Breast epithelium (tissue), 4 donors: ENCODE data around the gene CXCR4. TPM values are rescaled to one million over a fixed set of nuclear protein-coding genes. Genes with fewer than 3 reads are reported as not detected.

ENCODE experiments used
- DNase-seq, 2 donors: peaks; one replicate each; pipeline ENCODE4 v3.0.0-alpha.2; 2019; ENCODE audit warnings: low spot score in 2 of 2
- H3K27ac ChIP-seq, 2 donors: fragments of 200-600 bp; sonication (generic) in 1 of 2; one replicate each; pipeline ENCODE4 v1.5.1; 2016 to 2019; ENCODE audit warnings: mild to moderate bottlenecking in 1 of 2
- H3K27me3 ChIP-seq, 2 donors: fragments of 200-600 bp; sonication (generic) in 1 of 2; one replicate each; pipeline versions ENCODE4 v1.5.1 to v1.6.0; 2017 to 2019; ENCODE audit warnings: control low read depth in 1 of 2, mild to moderate bottlenecking in 1 of 2
- H3K36me3 ChIP-seq: fragments of 200-600 bp; one replicate; pipeline ENCODE4 v1.5.1; 2019
- H3K4me1 ChIP-seq, 2 donors: fragments of 200-600 bp; sonication (generic); one replicate each; pipeline ENCODE4 v1.5.1; 2016 to 2019; ENCODE audit warnings: control low read depth in 1 of 2
- H3K4me3 ChIP-seq, 3 donors: fragments of 200-600 bp; sonication (generic); 1 replicate in 2 of 3; 2 replicates in 1 of 3; pipeline ENCODE4 v1.5.1; 2016 to 2019; ENCODE audit warnings: mild to moderate bottlenecking in 3 of 3, moderate library complexity in 2 of 3
- H3K9me3 ChIP-seq, 2 donors: fragments of 200-600 bp; sonication (generic) in 1 of 2; one replicate each; pipeline ENCODE4 v1.5.1; 2016 to 2019; ENCODE audit warnings: control low read depth in 1 of 2
- CTCF ChIP-seq, 3 donors: fragments of 450-650 bp; IDR thresholded peaks; one replicate each; pipeline ENCODE4 v1.5.1; 2016 to 2017; ENCODE audit warnings: antibody characterized with exemption in 3 of 3, mild to moderate bottlenecking in 3 of 3, moderate library complexity in 3 of 3
- POLR2A ChIP-seq: fragments of 450-650 bp; IDR thresholded peaks from one replicate; pipeline ENCODE4 v1.6.1; 2016; ENCODE audit warnings: antibody characterized with exemption, mild to moderate bottlenecking, moderate library complexity
- POLR2AphosphoS5 ChIP-seq, 3 donors: sonication (generic); formaldehyde crosslinking; IDR thresholded peaks; one replicate each; pipeline ENCODE4 v1.6.1; 2017; ENCODE audit warnings: antibody characterized with exemption in 3 of 3
- intact Hi-C: fragments of 100-400 bp; cut with DNase I; formaldehyde crosslinking; loops from one replicate; pipeline ENCODE4 v1.15.1; 2023; ENCODE audit warnings: low total_unique reads
- total RNA-seq, 3 donors: library from RNA; depleted of rRNA; stranded (reverse); fragments of >200 nt; gene quantifications; one replicate each; pipeline ENCODE4 v1.1.0, GENCODE V29; 2016

The CXCR4 gene
- total RNA-seq, 3 donors from 2014 or later: 25.8 to 80.3 (median 32.4) TPM

- Histone ChIP-seq H3K36me3 (no peaks in the 10 kb centered on the region), H3K4me1 (peaks cover 0 to 3% of the 10 kb centered on the region in 2 donors), H3K27ac (no peak overlapping the region), H3K9me3 (no peaks in the 10 kb centered on the region), H3K27me3 (no peaks in the 10 kb centered on the region), H3K4me3 (no peak overlapping the region)
- intact Hi-C loops: no loop called here
- DNase-seq: no peak
- TF ChIP-seq CTCF (IDR thresholded peaks at IDR 0.05) (no peak), POLR2AphosphoS5 (IDR thresholded peaks at IDR 0.05) (no peak), POLR2A (no peak)
Measured at GRCh38 chr2:136131961-136132824, 14.2 kb upstream of the CXCR4 start.

- Histone ChIP-seq H3K27me3 (no peaks in the 10 kb centered on the region), H3K9me3 (no peaks in the 10 kb centered on the region), H3K36me3 (no peaks in the 10 kb centered on the region), H3K27ac (no peak overlapping the region), H3K4me1 (no peaks in the 10 kb centered on the region), H3K4me3 (no peak overlapping the region)
- DNase-seq: no peak
- TF ChIP-seq POLR2AphosphoS5 (IDR thresholded peaks at IDR 0.05) (no peak), CTCF (IDR thresholded peaks at IDR 0.05) (no peak), POLR2A (no peak)
- intact Hi-C loops: no loop called here
Measured at GRCh38 chr2:136131484-136131960, 13.6 kb upstream of the CXCR4 start.

GRCh38 chr2:136130511-136130910 is 12.6 kb upstream of the CXCR4 start:
- Histone ChIP-seq H3K27ac (no peak overlapping the region), H3K36me3 (no peaks in the 10 kb centered on the region), H3K9me3 (no peaks in the 10 kb centered on the region), H3K4me1 (no peaks in the 10 kb centered on the region), H3K27me3 (no peaks in the 10 kb centered on the region), H3K4me3 (no peak overlapping the region)
- TF ChIP-seq CTCF (IDR thresholded peaks at IDR 0.05) (no peak), POLR2A (no peak), POLR2AphosphoS5 (IDR thresholded peaks at IDR 0.05) (no peak)
- intact Hi-C loops: no loop called here
- no peak for DNase-seq

- no peaks in the 10 kb centered on the region for H3K27me3 ChIP-seq
- no peak overlapping the region for H3K27ac ChIP-seq
- intact Hi-C loops: no loop called here
- no peaks in the 10 kb centered on the region for H3K9me3 ChIP-seq
- no peak for TF ChIP-seq POLR2AphosphoS5 (IDR thresholded peaks at IDR 0.05)
- no peak for TF ChIP-seq CTCF (IDR thresholded peaks at IDR 0.05)
- H3K4me1 ChIP-seq: no peaks in the 10 kb centered on the region
- DNase-seq: no peak
- H3K4me3 ChIP-seq: no peak overlapping the region
- H3K36me3 ChIP-seq: no peaks in the 10 kb centered on the region
Measured at GRCh38 chr2:136130045-136130444, 12.1 kb upstream of the CXCR4 start.

GRCh38 chr2:136129601-136130000 is 11.7 kb upstream of the CXCR4 start:
- no peaks in the 10 kb centered on the region for H3K36me3 ChIP-seq
- no peak for DNase-seq
- no peaks in the 10 kb centered on the region for H3K4me1 ChIP-seq
- H3K4me3 ChIP-seq: no peak overlapping the region
- H3K27ac ChIP-seq: peak overlapping the region in 1 of 2 donors; percentile 17
- intact Hi-C loops: no loop called here
- no peaks in the 10 kb centered on the region for H3K27me3 ChIP-seq
- TF ChIP-seq POLR2A (no peak), POLR2AphosphoS5 (IDR thresholded peaks at IDR 0.05) (no peak), CTCF (IDR thresholded peaks at IDR 0.05) (no peak)
- H3K9me3 ChIP-seq: no peaks in the 10 kb centered on the region
